HL-60 (cell line): ENCODE data around the gene STPG4.

ENCODE experiments used
- SPI1 ChIP-seq: IDR thresholded peaks from 2 replicates; pipeline ENCODE4 v1.6.1; 2012; ENCODE audit warnings: low read depth, mild to moderate bottlenecking, borderline replicate concordance
- TF ChIP-seq, protein P1 (sequence below): IDR thresholded peaks from one replicate; pipeline ENCODE4 v1.5.1; 2011; ENCODE audit warnings: low read length, control low read depth, inconsistent platforms; ENCODE audit not compliant: insufficient read depth

DNA sequence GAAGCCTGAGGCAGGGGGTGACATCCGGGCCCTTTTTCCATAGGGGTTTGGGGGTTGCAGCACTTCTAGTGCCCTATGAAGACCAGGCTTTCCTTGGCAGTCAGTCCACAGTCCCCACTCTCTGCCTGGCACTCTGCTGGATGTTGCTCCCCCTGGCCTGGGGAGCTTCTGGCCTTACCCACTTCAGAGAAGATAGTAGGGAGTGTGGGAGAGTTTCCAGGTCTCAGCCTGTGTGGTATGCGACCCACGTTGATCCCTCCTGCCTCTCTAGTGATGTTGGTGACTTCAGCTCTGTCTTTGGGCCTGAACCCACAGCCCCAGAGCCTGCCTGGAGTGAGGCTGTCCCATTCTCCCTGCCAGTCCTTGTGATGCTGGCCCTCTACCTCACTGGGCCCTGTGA, 105.6 kb downstream of the STPG4 start:
- TF ChIP-seq, protein P1, sequence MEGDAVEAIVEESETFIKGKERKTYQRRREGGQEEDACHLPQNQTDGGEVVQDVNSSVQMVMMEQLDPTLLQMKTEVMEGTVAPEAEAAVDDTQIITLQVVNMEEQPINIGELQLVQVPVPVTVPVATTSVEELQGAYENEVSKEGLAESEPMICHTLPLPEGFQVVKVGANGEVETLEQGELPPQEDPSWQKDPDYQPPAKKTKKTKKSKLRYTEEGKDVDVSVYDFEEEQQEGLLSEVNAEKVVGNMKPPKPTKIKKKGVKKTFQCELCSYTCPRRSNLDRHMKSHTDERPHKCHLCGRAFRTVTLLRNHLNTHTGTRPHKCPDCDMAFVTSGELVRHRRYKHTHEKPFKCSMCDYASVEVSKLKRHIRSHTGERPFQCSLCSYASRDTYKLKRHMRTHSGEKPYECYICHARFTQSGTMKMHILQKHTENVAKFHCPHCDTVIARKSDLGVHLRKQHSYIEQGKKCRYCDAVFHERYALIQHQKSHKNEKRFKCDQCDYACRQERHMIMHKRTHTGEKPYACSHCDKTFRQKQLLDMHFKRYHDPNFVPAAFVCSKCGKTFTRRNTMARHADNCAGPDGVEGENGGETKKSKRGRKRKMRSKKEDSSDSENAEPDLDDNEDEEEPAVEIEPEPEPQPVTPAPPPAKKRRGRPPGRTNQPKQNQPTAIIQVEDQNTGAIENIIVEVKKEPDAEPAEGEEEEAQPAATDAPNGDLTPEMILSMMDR = no peak
- no peak for TF ChIP-seq SPI1
